ENCODE data around the gene MYLK.
"Not testable (repeated sequence)": the region's sequence is repeated elsewhere in the genome, so short reads cannot be mapped to it uniquely, and the experiment has no call there.

The MYLK gene

GRCh38 chr3:123884203-123884831, at the start of gene MYLK:
Gene MYLK (minus strand): TSS chr3:123884332. CDS start chr3:123793841, 90,491 bp downstream.
- peak; percentile 77 for DNase-seq

GRCh38 chr3:123930445-123930844, 46.3 kb upstream of the MYLK start:
- DNase-seq, result no peak

DNA sequence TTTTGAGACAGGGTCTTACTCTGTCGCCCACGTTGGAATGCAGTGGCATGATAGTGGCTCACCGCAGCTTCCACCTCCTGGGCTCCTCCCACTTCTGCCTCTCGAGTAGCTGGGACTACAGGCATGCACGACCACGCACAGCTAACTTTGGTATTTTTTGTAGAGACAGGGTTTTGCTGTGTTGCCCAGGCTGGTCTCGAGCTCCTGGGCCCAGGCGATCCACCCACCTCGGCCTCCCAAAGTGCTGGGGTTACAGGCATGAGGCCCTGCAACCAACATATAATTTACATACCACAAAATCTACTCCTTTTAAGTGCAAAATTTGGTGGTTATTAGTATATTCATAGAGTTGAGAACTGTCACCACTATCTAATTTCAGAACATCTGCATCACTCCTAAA, 45.2 kb upstream of the MYLK start:
- DNase-seq, result no peak

DNA sequence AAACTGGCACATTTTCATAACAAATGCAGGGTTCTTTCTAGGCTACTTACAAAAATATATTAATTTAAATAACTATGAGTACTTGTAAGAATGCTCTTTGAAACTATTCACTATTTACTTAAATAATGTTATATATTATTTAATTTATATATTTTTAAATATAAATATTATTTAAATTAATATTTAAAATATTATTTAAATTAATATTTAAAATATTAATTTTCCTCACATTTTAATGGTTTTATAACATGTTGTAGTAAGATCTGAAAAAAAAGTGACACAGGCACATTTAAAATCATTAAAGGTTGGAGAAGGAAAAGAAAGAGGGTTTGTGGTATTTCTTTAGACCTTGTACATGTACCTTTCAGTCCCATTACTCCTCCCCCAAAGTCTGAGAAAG, 42.3 kb upstream of the MYLK start:
- no peak for DNase-seq

DNA sequence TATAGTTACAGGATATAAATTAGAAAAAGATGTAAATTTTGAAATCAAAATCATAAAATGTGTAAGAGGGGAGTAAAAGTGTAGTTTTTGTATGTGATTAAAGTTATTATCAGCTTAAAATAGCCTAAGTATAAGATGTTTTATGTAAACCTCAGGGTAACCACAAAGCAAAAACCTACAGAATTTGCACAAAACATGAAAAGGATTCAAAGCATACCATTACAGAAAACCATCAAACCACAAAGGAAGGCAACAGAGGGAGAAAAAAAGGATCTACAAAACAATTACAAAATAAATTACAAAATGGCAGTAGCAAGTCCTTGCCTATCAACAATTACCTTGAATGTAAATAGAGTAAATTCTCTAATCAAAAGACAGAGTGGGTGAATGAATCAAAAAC, 36.7 kb upstream of the MYLK start:
- no peak for DNase-seq

DNA sequence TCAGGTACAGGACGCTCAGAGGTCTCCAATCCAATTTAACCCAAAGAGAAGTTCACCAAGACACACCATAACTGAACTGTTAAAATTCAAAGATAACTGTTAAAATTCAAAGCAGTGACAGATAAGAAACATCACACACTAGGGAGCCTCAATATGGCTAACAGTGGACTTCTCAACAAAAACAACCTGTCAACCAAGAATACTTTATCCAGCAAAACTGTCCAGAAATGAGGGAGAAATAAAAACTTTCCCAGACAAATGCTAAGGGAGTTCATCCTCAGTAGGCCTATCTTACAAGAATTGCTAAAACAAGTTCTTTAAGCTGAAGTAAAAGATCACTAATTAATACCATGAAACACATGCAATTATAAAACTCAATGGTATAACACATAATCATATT, 36.3 kb upstream of the MYLK start:
- no peak for DNase-seq

DNA sequence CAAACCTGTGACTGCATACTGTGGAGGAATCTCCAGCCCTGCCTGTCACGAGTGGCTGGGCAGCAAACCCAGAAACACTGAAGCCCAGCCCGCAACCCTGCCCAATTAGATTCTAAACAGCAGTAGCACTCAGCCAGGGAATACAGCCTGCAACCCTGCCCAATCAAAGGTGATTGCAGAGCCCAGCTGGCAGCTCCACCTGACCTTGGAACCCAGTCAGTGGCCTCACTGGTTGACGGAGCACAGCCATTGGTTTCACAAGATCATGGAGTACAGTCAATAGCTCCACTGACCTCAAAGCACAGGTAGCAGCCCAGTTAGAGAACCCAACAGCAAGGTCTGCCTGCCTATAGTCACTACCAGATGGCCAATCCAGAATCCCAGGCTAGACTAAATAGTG, 35.2 kb upstream of the MYLK start:
- DNase-seq, result no peak

GRCh38 chr3:123914829-123915228, 30.7 kb upstream of the MYLK start:
- DNase-seq, result no peak

- DNase-seq, result no peak
Measured at GRCh38 chr3:123909785-123910184, 25.7 kb upstream of the MYLK start.

DNA sequence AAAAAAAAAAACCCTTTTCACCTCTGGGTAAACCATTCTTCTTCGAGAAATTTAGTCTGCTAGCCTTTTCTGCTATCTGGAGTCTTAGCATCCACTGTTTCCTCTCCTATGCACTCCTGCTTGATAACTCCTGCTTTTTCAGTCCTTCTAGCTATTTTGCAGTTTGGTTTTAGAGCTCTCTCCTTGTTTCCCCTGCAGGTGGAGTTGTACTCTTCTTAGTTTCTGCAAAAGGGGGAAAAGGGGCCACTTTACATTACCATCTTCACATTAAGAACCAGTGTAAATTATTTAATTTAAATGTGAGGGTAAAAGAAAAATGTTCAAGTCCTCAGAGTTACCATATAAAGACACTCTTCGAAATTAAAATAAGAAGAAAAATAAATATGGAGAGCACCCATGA, 23.6 kb upstream of the MYLK start:
- no peak for DNase-seq

DNA sequence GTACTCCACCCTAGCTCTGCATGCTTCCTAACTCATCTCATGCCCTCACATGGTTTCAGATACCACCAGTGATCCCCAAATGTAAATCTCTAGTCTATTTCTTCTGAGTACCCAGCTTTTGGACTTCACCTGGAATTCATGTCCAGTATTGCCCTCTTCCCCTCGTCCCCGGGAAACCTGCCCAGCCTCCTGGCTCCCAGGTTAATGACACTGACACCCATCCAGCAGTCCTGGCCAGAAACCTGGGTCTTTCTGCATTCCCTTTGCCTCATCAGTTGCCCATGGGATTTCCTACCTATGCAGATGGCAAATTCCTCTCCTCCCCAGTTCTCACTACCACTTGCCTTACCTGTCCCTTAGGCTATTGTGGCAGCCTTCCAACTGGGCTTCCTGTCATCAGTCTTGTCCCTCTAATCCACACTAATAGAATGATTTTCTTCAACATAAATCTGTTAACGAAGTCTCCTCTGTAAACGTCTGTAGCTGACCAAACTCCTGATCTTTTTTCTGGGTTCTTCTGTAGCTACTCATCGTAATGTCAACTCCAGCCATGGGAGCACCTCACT, 15.3 kb upstream of the MYLK start:
- DNase-seq, result no peak

DNA sequence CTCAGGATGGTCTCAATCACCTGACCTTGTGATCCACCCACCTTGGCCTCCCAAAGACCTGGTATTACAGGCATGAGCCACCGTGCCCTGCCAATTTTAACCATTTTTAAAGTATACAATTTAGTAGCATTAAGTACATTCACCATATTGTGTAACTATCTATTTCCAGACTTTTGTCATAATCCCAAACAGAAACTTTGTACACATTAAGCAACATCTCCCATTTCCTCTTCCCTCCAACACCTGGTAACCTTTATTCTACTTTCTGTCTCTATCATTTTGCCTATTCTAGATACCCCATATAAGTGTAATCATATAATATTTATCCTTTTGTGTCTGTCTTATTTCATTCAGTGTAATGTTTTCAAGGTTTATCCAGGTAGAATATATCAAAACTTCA, 8.9 kb upstream of the MYLK start:
- DNase-seq, result no peak

GRCh38 chr3:123892195-123892594, 8.1 kb upstream of the MYLK start:
- DNase-seq, result no peak

DNA sequence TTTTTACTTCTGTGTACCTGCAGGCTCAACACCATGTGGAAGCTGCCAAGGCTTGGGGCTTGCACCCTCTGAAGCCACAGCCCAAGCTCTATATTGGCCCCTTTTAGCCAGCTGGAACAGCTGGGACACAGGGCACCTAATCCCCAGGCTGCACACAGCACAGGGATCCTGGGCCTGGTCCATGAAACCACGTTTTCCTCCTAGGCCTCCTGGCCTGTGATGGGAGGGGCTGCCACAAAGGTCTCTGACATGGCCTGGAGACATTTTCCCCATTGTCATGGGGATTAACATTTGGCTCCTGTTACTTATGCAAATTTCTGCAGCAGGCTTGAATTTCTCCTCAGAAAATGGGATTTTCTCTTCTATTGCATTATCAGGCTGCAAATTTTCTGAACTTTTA, 6.9 kb upstream of the MYLK start:
- not testable (repeated sequence) for DNase-seq

DNA sequence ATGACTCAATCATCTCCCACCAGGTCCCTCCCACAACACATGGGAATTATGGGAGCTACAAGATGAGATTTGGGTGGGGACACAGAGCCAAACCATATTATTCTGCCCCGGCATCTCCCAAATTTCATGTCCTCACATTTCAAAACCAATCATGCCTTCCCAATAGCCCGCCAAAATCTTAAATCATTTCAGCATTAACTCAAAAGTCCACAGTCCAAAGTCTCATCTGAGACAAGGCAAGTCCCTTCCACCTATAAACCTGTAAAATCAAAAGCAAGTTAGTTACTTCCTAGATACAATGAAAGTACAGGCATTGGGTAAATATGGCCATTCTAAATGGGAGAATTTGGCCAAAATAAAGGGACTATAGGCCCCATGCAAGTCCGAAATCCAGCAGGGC, 6.0 kb upstream of the MYLK start:
- not testable (repeated sequence) for DNase-seq

DNA sequence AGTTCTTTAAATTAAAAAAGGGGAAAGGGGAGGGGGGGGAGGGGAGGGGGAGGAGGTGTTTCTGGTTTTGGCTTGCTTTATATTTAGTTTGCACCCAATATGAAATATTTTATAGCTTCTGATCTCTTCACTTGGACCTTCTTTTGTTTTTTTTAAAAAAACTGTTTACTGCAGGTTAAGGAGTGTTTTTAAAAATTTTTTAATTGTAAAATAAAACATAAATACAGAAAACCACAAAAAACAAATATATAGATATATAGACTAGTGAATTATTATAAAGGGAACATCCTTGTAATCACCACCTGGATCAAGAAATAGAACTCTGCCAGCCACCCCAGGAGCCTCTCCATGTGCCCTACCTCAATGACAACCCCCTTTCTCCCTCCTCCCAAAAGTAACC, 861 bp upstream of the MYLK start:
- no peak for DNase-seq

- DNase-seq, result no peak
Measured at GRCh38 chr3:123883701-123884202, 380 bp downstream of the MYLK start.

DNA sequence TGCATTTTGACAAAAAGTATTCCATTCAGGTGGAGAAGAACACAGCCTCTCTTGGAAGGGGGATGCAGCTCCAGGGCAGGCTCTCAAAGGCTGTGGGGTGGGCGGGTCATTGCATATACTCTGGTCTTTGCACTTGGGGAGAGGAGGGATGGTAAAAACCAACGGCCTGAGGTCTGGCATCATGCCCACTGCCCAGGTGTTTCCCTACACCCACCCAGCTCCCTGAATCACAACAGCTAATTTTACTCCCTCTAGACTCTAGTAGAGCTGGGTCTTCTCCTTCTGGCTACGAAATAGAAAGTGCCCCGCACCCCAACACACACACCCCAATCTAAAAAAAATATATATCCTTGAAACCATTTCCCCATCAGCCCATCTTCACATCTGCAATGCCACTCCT, 1.0 kb downstream of the MYLK start:
- DNase-seq, result no peak

DNA sequence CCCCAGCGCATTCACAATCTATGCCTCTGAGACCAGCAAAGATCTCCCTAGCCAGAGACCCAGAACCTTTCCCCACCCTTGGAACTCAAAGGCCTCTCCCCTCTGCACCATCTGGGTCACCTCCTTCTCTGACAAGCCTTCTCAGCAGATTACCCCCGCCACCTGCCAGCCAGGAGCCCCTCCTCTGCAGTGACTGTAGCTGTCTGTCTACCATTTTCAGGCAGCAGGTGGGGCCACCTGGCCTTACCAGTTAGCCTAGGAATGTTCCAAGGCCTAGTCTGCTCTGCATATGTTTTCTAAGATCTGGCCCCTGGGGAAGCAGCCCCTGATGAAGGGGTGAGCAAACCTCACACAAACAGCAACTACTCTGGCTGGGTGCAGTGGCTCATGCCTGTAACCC, 2.4 kb downstream of the MYLK start:
- DNase-seq, result no peak

GRCh38 chr3:123880998-123881561, 3.1 kb downstream of the MYLK start:
- peak; percentile 22 for DNase-seq

GRCh38 chr3:123878807-123879206, 5.3 kb downstream of the MYLK start:
- no peak for DNase-seq

DNA sequence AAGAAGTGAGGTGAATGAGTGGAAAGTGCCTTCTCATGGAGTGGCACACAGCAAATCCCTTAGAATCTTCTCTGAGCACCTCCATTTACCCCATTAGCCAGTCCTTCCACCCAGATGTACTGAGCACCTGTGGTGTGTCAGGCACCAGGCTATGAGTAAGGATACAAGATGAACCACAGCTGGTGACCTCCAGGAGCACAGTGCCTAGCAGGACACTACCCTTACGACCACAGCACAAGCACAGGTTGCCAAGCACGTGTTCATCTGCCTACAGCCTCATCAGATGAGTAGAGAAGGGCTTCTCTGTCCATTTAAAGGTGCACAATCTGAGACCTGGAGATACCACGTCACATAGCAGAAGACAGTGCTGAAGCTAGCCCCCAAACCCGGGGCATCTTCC, 6.2 kb downstream of the MYLK start:
- DNase-seq, result no peak

DNA sequence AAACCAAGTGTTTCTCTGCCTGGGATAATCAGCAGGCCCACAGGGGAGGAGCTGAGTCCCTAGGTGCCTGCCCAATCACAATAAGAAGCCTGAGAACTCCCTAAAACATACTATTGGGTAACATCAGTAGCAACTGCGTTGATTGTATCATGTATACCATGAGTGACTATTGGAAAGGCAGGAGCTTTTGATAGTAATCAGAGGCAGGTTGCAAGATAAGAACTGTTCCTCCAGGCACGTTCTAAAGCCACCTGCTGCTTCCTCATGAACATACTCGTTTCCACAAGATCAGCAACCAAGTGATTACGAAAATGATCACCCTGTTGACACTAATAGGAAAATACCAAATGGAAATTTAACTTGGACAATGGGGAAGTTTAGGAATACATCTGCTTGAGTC, 6.7 kb downstream of the MYLK start:
- no peak for DNase-seq

DNA sequence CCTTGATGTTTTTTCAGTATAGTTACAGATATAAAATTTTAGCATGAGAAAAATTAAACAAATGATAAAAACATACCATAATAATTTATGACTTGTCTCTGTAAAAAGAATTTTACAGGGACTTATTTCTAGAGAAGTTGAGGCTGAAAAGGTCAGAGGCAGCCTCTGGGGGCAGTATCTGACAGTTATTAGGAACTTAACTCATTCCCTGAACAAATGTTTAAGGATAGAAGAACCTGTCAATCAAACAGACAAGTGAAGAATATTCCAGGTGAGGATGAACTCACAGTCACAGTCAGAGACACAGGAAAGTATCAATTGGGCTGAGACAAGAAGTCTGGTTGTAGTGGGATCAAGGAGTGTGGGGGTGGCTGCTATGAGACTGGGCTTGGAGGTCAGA, 7.3 kb downstream of the MYLK start:
- DNase-seq, result no peak

- no peak for DNase-seq
Measured at GRCh38 chr3:123872621-123873020, 11.5 kb downstream of the MYLK start.

Measured in suppressor macrophage treated with lipopolysaccharide for 4 hours (primary cell).